ENCODE measurements around the gene TEX28.
"Not testable (repeated sequence)": the region's sequence is repeated elsewhere in the genome, so short reads cannot be mapped to it uniquely, and the experiment has no call there.

The TEX28 gene

GRCh38 chrX:154305541-154306205, 10.7 kb upstream of the TEX28 start:
- no peaks in the 10 kb centered on the region for H3K36me3 ChIP-seq (ENCODE audit: low read depth)
- no peak overlapping the region for H3K27ac ChIP-seq (ENCODE audit: poor library complexity, severe bottlenecking)
- no peaks in the 10 kb centered on the region for H3K27me3 ChIP-seq (ENCODE audit: insufficient read depth, poor library complexity, severe bottlenecking)
- H3K4me1 ChIP-seq (ENCODE audit: insufficient read depth, poor library complexity, severe bottlenecking) = no peaks in the 10 kb centered on the region
- TF ChIP-seq CTCF (IDR thresholded peaks at IDR 0.05; ENCODE audit: poor library complexity, severe bottlenecking) = no peak
- no peak for DNase-seq (ENCODE audit: low spot score)
- no peak for ATAC-seq (ENCODE audit: low read depth)
- no peak overlapping the region for H3K4me3 ChIP-seq (ENCODE audit: severe bottlenecking)
- H3K9me3 ChIP-seq (ENCODE audit: severe bottlenecking) = no peaks in the 10 kb centered on the region

- no peak overlapping the region for H3K4me3 ChIP-seq (ENCODE audit: severe bottlenecking)
- ATAC-seq (ENCODE audit: low read depth) (no peak), DNase-seq (ENCODE audit: low spot score) (no peak)
- no peaks in the 10 kb centered on the region for H3K27me3 ChIP-seq (ENCODE audit: insufficient read depth, poor library complexity, severe bottlenecking)
- no peak for TF ChIP-seq CTCF (IDR thresholded peaks at IDR 0.05; ENCODE audit: poor library complexity, severe bottlenecking)
- H3K27ac ChIP-seq (ENCODE audit: poor library complexity, severe bottlenecking) = no peak overlapping the region
- H3K36me3 ChIP-seq (ENCODE audit: low read depth) = no peaks in the 10 kb centered on the region
- no peaks in the 10 kb centered on the region for H3K4me1 ChIP-seq (ENCODE audit: insufficient read depth, poor library complexity, severe bottlenecking)
- H3K9me3 ChIP-seq (ENCODE audit: severe bottlenecking) = no peaks in the 10 kb centered on the region
Measured at GRCh38 chrX:154304846-154305245, 9.9 kb upstream of the TEX28 start.

- H3K36me3 ChIP-seq (ENCODE audit: low read depth) = no peaks in the 10 kb centered on the region
- H3K27ac ChIP-seq (ENCODE audit: poor library complexity, severe bottlenecking) = no peak overlapping the region
- no peak for DNase-seq (ENCODE audit: low spot score)
- no peak for TF ChIP-seq CTCF (IDR thresholded peaks at IDR 0.05; ENCODE audit: poor library complexity, severe bottlenecking)
- no peaks in the 10 kb centered on the region for H3K9me3 ChIP-seq (ENCODE audit: severe bottlenecking)
- ATAC-seq (ENCODE audit: low read depth) = no peak
- H3K27me3 ChIP-seq (ENCODE audit: insufficient read depth, poor library complexity, severe bottlenecking) = no peaks in the 10 kb centered on the region
- H3K4me1 ChIP-seq (ENCODE audit: insufficient read depth, poor library complexity, severe bottlenecking) = no peaks in the 10 kb centered on the region
- no peak overlapping the region for H3K4me3 ChIP-seq (ENCODE audit: severe bottlenecking)
Measured at GRCh38 chrX:154303476-154303875, 8.6 kb upstream of the TEX28 start.

GRCh38 chrX:154302998-154303397, 8.1 kb upstream of the TEX28 start:
- not testable (repeated sequence) for H3K4me1 ChIP-seq (ENCODE audit: insufficient read depth, poor library complexity, severe bottlenecking); ATAC-seq (ENCODE audit: low read depth); H3K27ac ChIP-seq (ENCODE audit: poor library complexity, severe bottlenecking); H3K27me3 ChIP-seq (ENCODE audit: insufficient read depth, poor library complexity, severe bottlenecking); DNase-seq (ENCODE audit: low spot score); H3K9me3 ChIP-seq (ENCODE audit: severe bottlenecking); H3K4me3 ChIP-seq (ENCODE audit: severe bottlenecking); H3K36me3 ChIP-seq (ENCODE audit: low read depth)

- H3K9me3 ChIP-seq (ENCODE audit: severe bottlenecking) = no peaks in the 10 kb centered on the region
- no peak overlapping the region for H3K27ac ChIP-seq (ENCODE audit: poor library complexity, severe bottlenecking)
- TF ChIP-seq CTCF (IDR thresholded peaks at IDR 0.05; ENCODE audit: poor library complexity, severe bottlenecking) = no peak
- H3K27me3 ChIP-seq (ENCODE audit: insufficient read depth, poor library complexity, severe bottlenecking) = no peaks in the 10 kb centered on the region
- H3K4me3 ChIP-seq (ENCODE audit: severe bottlenecking) = no peak overlapping the region
- H3K4me1 ChIP-seq (ENCODE audit: insufficient read depth, poor library complexity, severe bottlenecking) = no peaks in the 10 kb centered on the region
- DNase-seq (ENCODE audit: low spot score) (no peak), ATAC-seq (ENCODE audit: low read depth) (no peak)
- H3K36me3 ChIP-seq (ENCODE audit: low read depth) = no peaks in the 10 kb centered on the region
Measured at GRCh38 chrX:154300816-154301215, 5.9 kb upstream of the TEX28 start.

Measured in RWPE2 (cell line).